K562 (cell line): Measurements from ENCODE around the gene TLR8. TPM values are rescaled to one million over a fixed set of nuclear protein-coding genes. Genes with fewer than 3 reads are reported as not detected.

Experiments
- ATAC-seq: fragments of 200-7000 bp; cut with Tn5 transposase; 3 replicates; pipeline ENCODE4 v1.9.1; 2020; ENCODE audit warnings: moderate library complexity
- BruUV-seq: library from RNA; stranded (reverse); fragments of 400-500 nt; replicated peaks from 2 replicates; lab custom pipeline; 2021; lab: Mats Ljungman, UMichigan
- CTCF ChIA-PET: fragments of 300-600 bp; formaldehyde crosslinking; extraction: SDS; loops from one replicate; lab custom pipeline; 2021; ENCODE audit warnings: low intra/inter-chr PET ratio; lab: Yijun Ruan, JAX
- POLR2A ChIA-PET: fragments of 300-600, 350-650 bp; sonication (Branson Sonifier 250); formaldehyde crosslinking; extraction: SDS; loops from one replicate; lab custom pipeline; 2021; ENCODE audit warnings: antibody characterized with exemption, inconsistent platforms; lab: Yijun Ruan, JAX
- DNase-seq, 4 experiments: peaks; one replicate each; pipeline versions ENCODE4 v3.0.0 to v3.0.0-alpha.2; 2011 to 2018; ENCODE audit warnings: low spot score in 3 of 4, mixed read lengths in 3 of 4; ENCODE audit errors: extremely low read depth in 1 of 4
- FAIRE-seq: peaks from 2 replicates; lab custom pipeline; 2011; peaks lifted over from hg19 to GRCh38; lab: Jason Lieb, UNC
- H2AFZ ChIP-seq: 2 replicates; pipeline ENCODE4 v1.6.0; 2011; ENCODE audit warnings: low read depth, low read length, control low read depth, inconsistent platforms
- H3K27ac ChIP-seq: fragments of 200-600 bp; 3 replicates; pipeline ENCODE4 v1.8.0; 2011; ENCODE audit warnings: low read depth, mild to moderate bottlenecking, control low read depth, inconsistent platforms, low read length, moderate library complexity, mixed read lengths; ENCODE audit errors: extremely low read depth
- H3K27me3 ChIP-seq, 2 experiments: fragments of 300-600 bp in 1 of 2; 2 replicates in 1 of 2; 3 replicates in 1 of 2; pipeline versions ENCODE4 v1.6.0 to v1.8.0; 2011; ENCODE audit warnings: inconsistent platforms in 2 of 2, low read length in 2 of 2, mild to moderate bottlenecking in 1 of 2, mixed read lengths in 1 of 2, moderate library complexity in 1 of 2; ENCODE audit not compliant: control insufficient read depth in 2 of 2, insufficient read depth in 2 of 2
- H3K36me3 ChIP-seq: fragments of 300-600 bp; 3 replicates; pipeline ENCODE4 v1.8.0; 2011; ENCODE audit warnings: mild to moderate bottlenecking, low read length, inconsistent platforms; ENCODE audit not compliant: control insufficient read depth, insufficient read depth
- H3K4me1 ChIP-seq, 2 experiments: fragments of 200-600 bp in 1 of 2; replicated peaks in 1 of 2; 2 replicates in 1 of 2; 3 replicates in 1 of 2; pipeline versions ENCODE4 v1.5.1 to v1.8.0; 2011; ENCODE audit warnings: inconsistent platforms in 2 of 2, low read length in 2 of 2, mild to moderate bottlenecking in 1 of 2, mixed read lengths in 1 of 2, moderate library complexity in 1 of 2; ENCODE audit not compliant: control insufficient read depth in 2 of 2, insufficient read depth in 2 of 2
- H3K4me2 ChIP-seq: 2 replicates; pipeline ENCODE4 v1.6.1; 2011; ENCODE audit warnings: low read length, control low read depth, inconsistent platforms, mixed read lengths; ENCODE audit not compliant: insufficient read depth
- H3K4me3 ChIP-seq: fragments of 200-600 bp; sonication (generic), shearing (Covaris generic); 2 replicates; pipeline ENCODE4 v1.5.1; 2016; ENCODE audit warnings: control low read depth, inconsistent platforms
- H3K79me2 ChIP-seq: fragments of 200-600 bp; 3 replicates; pipeline ENCODE4 v1.8.0; 2011; ENCODE audit warnings: low read length, inconsistent platforms; ENCODE audit not compliant: control insufficient read depth, insufficient read depth
- H3K9ac ChIP-seq, 2 experiments: 2 replicates each; pipeline versions ENCODE4 v1.6.0 to v1.6.1; 2011; ENCODE audit warnings: low read depth in 2 of 2, low read length in 2 of 2, control low read depth in 1 of 2, inconsistent platforms in 1 of 2, mild to moderate bottlenecking in 1 of 2, mixed read lengths in 1 of 2; ENCODE audit not compliant: insufficient read depth in 1 of 2
- H3K9me1 ChIP-seq: one replicate; pipeline ENCODE4 v1.6.0; 2011; ENCODE audit warnings: inconsistent platforms, mild to moderate bottlenecking, low read length, moderate library complexity; ENCODE audit not compliant: control insufficient read depth, insufficient read depth
- H3K9me3 ChIP-seq: replicated peaks from 2 replicates; pipeline ENCODE4 v1.5.1; 2011; ENCODE audit warnings: low read depth, low read length, inconsistent platforms; ENCODE audit not compliant: control insufficient read depth, insufficient read depth
- H4K20me1 ChIP-seq: replicated peaks from 2 replicates; pipeline ENCODE4 v1.6.1; 2011; ENCODE audit warnings: low read length, inconsistent platforms, mixed read lengths; ENCODE audit not compliant: control insufficient read depth, insufficient read depth
- ELF2 ChIP-seq: fragments of 250-450 bp; sonication (Bioruptor Pico); IDR thresholded peaks from 2 replicates; pipeline ENCODE4 v1.5.0; 2021; ENCODE audit warnings: mild to moderate bottlenecking
- FOXJ3 ChIP-seq: sonication (generic); formaldehyde crosslinking; IDR thresholded peaks from 2 replicates; pipeline ENCODE4 v1.4.0; 2020; ENCODE audit warnings: mild to moderate bottlenecking, missing genetic modification reagents
- GATA2 ChIP-seq: sonication (generic); formaldehyde crosslinking; IDR thresholded peaks from 2 replicates; pipeline ENCODE4 v1.4.0; 2020; ENCODE audit warnings: mild to moderate bottlenecking, missing genetic modification reagents
- GATAD2A ChIP-seq: fragments of 450-650 bp; IDR thresholded peaks from 2 replicates; pipeline ENCODE4 v1.6.1; 2017
- GTF2E2 ChIP-seq: fragments of 200-800 bp; sonication (Bioruptor generic); IDR thresholded peaks from 2 replicates; pipeline ENCODE4 v1.6.1; 2016; ENCODE audit warnings: missing genetic modification characterization, missing compliant biosample characterization
- TEAD1 ChIP-seq, 2 experiments: fragments of 450-650 bp in 1 of 2; sonication (generic) in 1 of 2; formaldehyde crosslinking; IDR thresholded peaks; 2 replicates each; pipeline versions ENCODE4 v1.4.0 to v1.8.0; 2020 to 2022; ENCODE audit warnings: mild to moderate bottlenecking in 2 of 2, missing genetic modification reagents in 1 of 2
- ZBTB11 ChIP-seq, 3 experiments: fragments of 200-800 bp in 1 of 3; fragments of 250-450 bp in 1 of 3; fragments of 450-650 bp in 1 of 3; sonication (Bioruptor Pico) in 1 of 3; sonication (Bioruptor generic) in 1 of 3; formaldehyde crosslinking in 1 of 3; IDR thresholded peaks; 2 replicates each; pipeline versions ENCODE4 v1.6.1 to v1.8.0; 2016 to 2022; ENCODE audit warnings: mild to moderate bottlenecking in 2 of 3, missing genetic modification characterization in 2 of 3, missing compliant biosample characterization in 1 of 3, moderate library complexity in 1 of 3
- ZNF174 ChIP-seq: fragments of 250-450 bp; sonication (Bioruptor Pico); IDR thresholded peaks from 2 replicates; pipeline ENCODE4 v1.4.0; 2020; ENCODE audit warnings: mild to moderate bottlenecking
- ZNF239 ChIP-seq: fragments of 250-450 bp; sonication (Bioruptor Pico); IDR thresholded peaks from 2 replicates; pipeline ENCODE4 v1.4.0; 2020; ENCODE audit warnings: mild to moderate bottlenecking
- ZNF274 ChIP-seq: IDR thresholded peaks from 2 replicates; pipeline ENCODE4 v1.6.1; 2011; ENCODE audit warnings: low read depth, mild to moderate bottlenecking, low read length, moderate library complexity, borderline replicate concordance
- ZNF77 ChIP-seq: fragments of 250-450 bp; sonication (Bioruptor Pico); IDR thresholded peaks from 2 replicates; pipeline ENCODE4 v1.5.0; 2020
- WGBS: fragments of 100-300 bp; shearing (Covaris generic); methylation state at CpG from one replicate; pipeline ENCODE4 v1.1.6; 2016; ENCODE audit warnings: low coverage, mixed read lengths; ENCODE audit not compliant: insufficient coverage; ENCODE audit errors: missing lambda C conversion rate; 5-methylcytosine and 5-hydroxymethylcytosine counted together
- in situ Hi-C: fragments of 300-500 bp; cut with MboI; formaldehyde crosslinking; loops from 4 replicates; pipeline ENCODE4 v1.15.0; 2018; ENCODE audit warnings: inconsistent platforms, mixed read lengths
- intact Hi-C: fragments of 100-400 bp; cut with micrococcal nuclease; formaldehyde crosslinking; loops from 2 replicates; pipeline ENCODE4 v1.14.2; 2022
- polyA plus RNA-seq, 8 experiments: library from polyadenylated mRNA; depleted of rRNA in 4 of 8; stranded (reverse) in 5 of 8; unstranded in 3 of 8; fragments of >200 nt; fragmentation: Nextera tagmentation in 2 of 8; fragmentation: Illumina TruSeq in 1 of 8; extraction: Ambion mirVana in 2 of 8; extraction: Trizol in 1 of 8; gene quantifications; 2 replicates each; pipeline versions ENCODE4 v1.2.1 to v1.2.3, GENCODE V29; 2011 to 2014; ENCODE audit warnings: inconsistent platforms in 1 of 8, missing spikeins in 1 of 8
- total RNA-seq, 7 experiments: library from RNA; depleted of rRNA in 6 of 7; stranded (reverse); fragments of >200 nt in 6 of 7; fragmentation: Illumina TruSeq in 2 of 7; extraction: Trizol in 2 of 7; gene quantifications; 2 replicates each; pipeline versions ENCODE4 v1.2.1 to v1.2.3, GENCODE V29; 2011 to 2021; ENCODE audit warnings: low replicate concordance in 1 of 7
- TF ChIP-seq, protein P1 (sequence below): fragments of 450-650 bp; IDR thresholded peaks from 2 replicates; pipeline ENCODE4 v1.6.1; 2018; ENCODE audit warnings: mild to moderate bottlenecking, low read depth; ENCODE audit not compliant: partially characterized antibody
- TF ChIP-seq, protein P2 (sequence below): fragments of 250-450 bp; sonication (Bioruptor Pico); IDR thresholded peaks from 2 replicates; pipeline ENCODE4 v1.8.0; 2021; ENCODE audit warnings: moderate library complexity, mild to moderate bottlenecking, inconsistent platforms

The TLR8 gene
- total and polyA plus RNA-seq, 9 of the 15 experiments (the other 6 are each of a cell fraction or from before 2014, with no cell fraction given), result not detected

- TF ChIP-seq ZBTB11 (CRISPR knock-in tag; IDR thresholded peaks at IDR 0.05), result no peak
- TF ChIP-seq, protein P1, sequence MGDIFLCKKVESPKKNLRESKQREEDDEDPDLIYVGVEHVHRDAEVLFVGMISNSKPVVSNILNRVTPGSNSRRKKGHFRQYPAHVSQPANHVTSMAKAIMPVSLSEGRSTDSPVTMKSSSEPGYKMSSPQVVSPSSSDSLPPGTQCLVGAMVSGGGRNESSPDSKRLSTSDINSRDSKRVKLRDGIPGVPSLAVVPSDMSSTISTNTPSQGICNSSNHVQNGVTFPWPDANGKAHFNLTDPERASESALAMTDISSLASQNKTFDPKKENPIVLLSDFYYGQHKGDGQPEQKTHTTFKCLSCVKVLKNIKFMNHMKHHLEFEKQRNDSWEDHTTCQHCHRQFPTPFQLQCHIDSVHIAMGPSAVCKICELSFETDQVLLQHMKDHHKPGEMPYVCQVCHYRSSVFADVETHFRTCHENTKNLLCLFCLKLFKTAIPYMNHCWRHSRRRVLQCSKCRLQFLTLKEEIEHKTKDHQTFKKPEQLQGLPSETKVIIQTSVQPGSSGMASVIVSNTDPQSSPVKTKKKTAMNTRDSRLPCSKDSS, result no peak
- TF ChIP-seq GATAD2A, result no peak
- no peak for TF ChIP-seq ELF2 (CRISPR knock-in tag)
- TF ChIP-seq GATA2 (CRISPR knock-in tag), result no peak
Observed at GRCh38 chrX:12871257-12871656, 35.2 kb upstream of the TLR8 start (continued).

DNA sequence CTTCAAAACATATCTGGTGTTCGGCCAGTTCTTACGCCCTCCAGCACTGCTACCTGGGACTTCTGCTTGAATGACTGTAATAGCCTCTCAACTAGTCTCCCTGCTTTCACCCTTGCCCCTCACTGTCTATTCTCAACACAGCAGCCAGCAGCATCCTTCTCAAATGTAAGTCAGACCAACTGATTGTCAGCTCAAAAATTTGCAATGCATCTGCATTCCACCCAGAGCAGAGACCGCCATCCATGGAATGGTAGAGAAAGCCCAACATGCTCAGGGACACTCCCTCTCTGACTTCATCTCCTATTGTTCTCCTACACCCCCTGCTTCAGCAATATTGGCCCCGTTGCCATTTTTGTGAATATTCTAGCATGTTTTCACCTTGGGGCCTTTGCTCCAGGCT lies 33.7 kb upstream of the TLR8 start:
- Histone ChIP-seq H3K4me3 (no peak overlapping the region), H3K27me3 (peaks cover 0 to 7% of the 10 kb centered on the region in 2 experiments; a peak in 1 of 5 replicates), H3K4me2 (no peak overlapping the region), H3K9ac (no peak overlapping the region), H3K9me1 (no peaks in the 10 kb centered on the region), H2AFZ (no peak overlapping the region), H3K79me2 (no peaks in the 10 kb centered on the region), H3K9me3 (no peaks in the 10 kb centered on the region), H3K27ac (no peak overlapping the region), H3K36me3 (no peaks in the 10 kb centered on the region), H4K20me1 (no peaks in the 10 kb centered on the region), H3K4me1 (no peaks in the 10 kb centered on the region; a peak in 1 of 5 replicates)
- CTCF ChIA-PET, result no interaction called here
- ATAC-seq (no peak), FAIRE-seq (no peak), DNase-seq (no peak)
- in situ Hi-C loops (no loop called here), intact Hi-C loops (no loop called here)
- BruUV-seq, result no TSS peak
- TF ChIP-seq ZNF239 (CRISPR knock-in tag) (no peak), ZNF174 (CRISPR knock-in tag) (no peak), ZNF274 (no peak), GTF2E2 (tag) (no peak), ZNF77 (CRISPR knock-in tag) (no peak), FOXJ3 (CRISPR knock-in tag) (no peak), TEAD1 (CRISPR knock-in tag; IDR thresholded peaks at IDR 0.05) (no peak)
- TF ChIP-seq, protein P2, sequence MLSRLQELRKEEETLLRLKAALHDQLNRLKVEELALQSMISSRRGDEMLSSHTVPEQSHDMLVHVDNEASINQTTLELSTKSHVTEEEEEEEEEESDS (CRISPR knock-in tag), result no peak
- POLR2A ChIA-PET, result interaction anchor here (0.6 kb wide), 1 partner anchor 491 kb away, joined by 4 read pairs; no protein-coding TSS in a partner anchor
- 0% methylated on average over 3 of the region's 4 CpGs for WGBS
